Thyroid gland (tissue), 4 donors: Measurements from ENCODE around the gene CEP135. TPM values are rescaled to one million over a fixed set of nuclear protein-coding genes. Genes with fewer than 3 reads are reported as not detected.

Source experiments
- DNase-seq, 2 donors: peaks; one replicate each; pipeline ENCODE4 v3.0.0-alpha.2; 2019
- H3K27ac ChIP-seq, 3 donors: fragments of 200-600 bp; sonication (generic); 1 replicate in 2 of 3; 2 replicates in 1 of 3; pipeline ENCODE4 v1.5.1; 2016 to 2019; ENCODE audit warnings: mild to moderate bottlenecking in 1 of 3, moderate library complexity in 1 of 3
- H3K27me3 ChIP-seq: fragments of 200-600 bp; sonication (generic); one replicate; pipeline ENCODE4 v1.5.1; 2019
- H3K36me3 ChIP-seq, 2 donors: fragments of 200-600 bp; sonication (generic); one replicate each; pipeline ENCODE4 v1.5.1; 2016 to 2019
- H3K4me1 ChIP-seq, 2 donors: fragments of 200-600 bp; sonication (generic); one replicate each; pipeline ENCODE4 v1.5.1; 2017 to 2019
- H3K4me3 ChIP-seq, 3 donors: fragments of 200-600 bp; sonication (generic); replicated peaks in 1 of 3; 1 replicate in 2 of 3; 2 replicates in 1 of 3; pipeline ENCODE4 v1.5.1; 2016; ENCODE audit warnings: mild to moderate bottlenecking in 1 of 3
- H3K9me3 ChIP-seq: fragments of 200-600 bp; sonication (generic); one replicate; pipeline ENCODE4 v1.5.1; 2017
- CTCF ChIP-seq, 6 experiments: fragments of 200-600 bp in 3 of 6; fragments of 450-650 bp in 3 of 6; sonication (generic) in 3 of 6; IDR thresholded peaks; one replicate each; pipeline ENCODE4 v1.5.1; 2016 to 2019; ENCODE audit warnings: antibody characterized with exemption in 6 of 6, mild to moderate bottlenecking in 2 of 6, inconsistent platforms in 1 of 6, moderate library complexity in 1 of 6
- POLR2A ChIP-seq, 2 donors: fragments of 450-650 bp; IDR thresholded peaks; one replicate each; pipeline ENCODE4 v1.6.1; 2017; ENCODE audit warnings: antibody characterized with exemption in 2 of 2, mild to moderate bottlenecking in 2 of 2, moderate library complexity in 1 of 2
- WGBS, 2 donors: methylation state at CpG; one replicate each; pipeline ENCODE4 v1.1.5; 2017; 5-methylcytosine and 5-hydroxymethylcytosine counted together
- intact Hi-C: fragments of 100-400 bp; cut with DNase I; formaldehyde crosslinking; loops from one replicate; pipeline ENCODE4 v1.15.1; 2023
- total RNA-seq, 4 donors: library from RNA; depleted of rRNA; stranded (reverse); fragments of >200 nt; gene quantifications; one replicate each; pipeline ENCODE4 v1.2.3, GENCODE V29; 2016

The CEP135 gene
- total RNA-seq, 4 donors from 2014 or later = 5.3 to 21.1 (median 10.1) TPM

GRCh38 chr4:55906323-55906722, 42.4 kb upstream of the CEP135 start:
- no peaks in the 10 kb centered on the region for H3K27me3 ChIP-seq
- H3K4me3 ChIP-seq = no peak overlapping the region
- no peak overlapping the region for H3K27ac ChIP-seq
- no peak for DNase-seq
- H3K4me1 ChIP-seq = no peaks in the 10 kb centered on the region
- H3K9me3 ChIP-seq = no peaks in the 10 kb centered on the region
- peaks cover 4 to 15% of the 10 kb centered on the region in 2 donors for H3K36me3 ChIP-seq
- intact Hi-C loops = no loop called here
- no peak for TF ChIP-seq POLR2A (IDR thresholded peaks at IDR 0.05)
- TF ChIP-seq CTCF (IDR thresholded peaks at IDR 0.05) = no peak
- 79 to 80% methylated on average over 6 of the region's 6 CpGs for WGBS, 2 donors

GRCh38 chr4:55906989-55907388, 41.8 kb upstream of the CEP135 start:
- Histone ChIP-seq H3K9me3 (no peaks in the 10 kb centered on the region), H3K27ac (no peak overlapping the region), H3K27me3 (no peaks in the 10 kb centered on the region), H3K36me3 (peaks cover 4 to 15% of the 10 kb centered on the region in 2 donors), H3K4me1 (no peaks in the 10 kb centered on the region), H3K4me3 (no peak overlapping the region)
- TF ChIP-seq POLR2A (IDR thresholded peaks at IDR 0.05) (no peak), CTCF (IDR thresholded peaks at IDR 0.05) (no peak)
- no peak for DNase-seq
- intact Hi-C loops = no loop called here
- WGBS, 2 donors = 83 to 86% methylated on average over 3 of the region's 3 CpGs

GRCh38 chr4:55907469-55907868, 41.3 kb upstream of the CEP135 start:
- H3K27me3 ChIP-seq = no peaks in the 10 kb centered on the region
- TF ChIP-seq POLR2A (IDR thresholded peaks at IDR 0.05) (no peak), CTCF (IDR thresholded peaks at IDR 0.05) (no peak)
- H3K4me3 ChIP-seq = no peak overlapping the region

GRCh38 chr4:55910140-55910539, 38.6 kb upstream of the CEP135 start:
- no peak for DNase-seq

More at GRCh38 chr4:55907469-55907868, 41.3 kb upstream of the CEP135 start:
- Histone ChIP-seq H3K9me3 (no peaks in the 10 kb centered on the region), H3K4me1 (no peaks in the 10 kb centered on the region), H3K27ac (no peak overlapping the region), H3K36me3 (peaks cover 3 to 11% of the 10 kb centered on the region in 2 donors)
- DNase-seq = no peak
- intact Hi-C loops = no loop called here

GRCh38 chr4:55912249-55912648, 36.5 kb upstream of the CEP135 start:
- intact Hi-C loops = no loop called here
- Histone ChIP-seq H3K4me1 (no peaks in the 10 kb centered on the region), H3K9me3 (no peaks in the 10 kb centered on the region), H3K27ac (no peak overlapping the region), H3K36me3 (no peaks in the 10 kb centered on the region), H3K27me3 (no peaks in the 10 kb centered on the region), H3K4me3 (no peak overlapping the region)
- DNase-seq = no peak
- no peak for TF ChIP-seq POLR2A (IDR thresholded peaks at IDR 0.05)
- TF ChIP-seq CTCF (IDR thresholded peaks at IDR 0.05) = no peak
- whole genome bisulfite sequencing, 2 donors = 84% methylated on average over 6 of the region's 6 CpGs

More at GRCh38 chr4:55910140-55910539, 38.6 kb upstream of the CEP135 start:
- TF ChIP-seq POLR2A (IDR thresholded peaks at IDR 0.05) = no peak
- no peak for TF ChIP-seq CTCF (IDR thresholded peaks at IDR 0.05)
- Histone ChIP-seq H3K4me3 (no peak overlapping the region), H3K9me3 (no peaks in the 10 kb centered on the region), H3K27ac (no peak overlapping the region), H3K27me3 (no peaks in the 10 kb centered on the region), H3K36me3 (no peaks in the 10 kb centered on the region), H3K4me1 (no peaks in the 10 kb centered on the region)
- intact Hi-C loops = no loop called here
- WGBS, 2 donors = 94 to 97% methylated on average over 1 of the region's 1 CpG
